Neural progenitor cell (in vitro differentiated cells): ENCODE measurements around the gene MACROH2A2. TPM values are rescaled to one million over a fixed set of nuclear protein-coding genes. Genes with fewer than 3 reads are reported as not detected.

ENCODE experiments used
- DNase-seq: peaks from one replicate; pipeline ENCODE4 v3.0.0-alpha.2; 2016; ENCODE audit warnings: low spot score
- H2AFZ ChIP-seq: fragments of 200-600 bp; sonication (generic); replicated peaks from 2 replicates; pipeline ENCODE4 v1.6.1; 2016; ENCODE audit warnings: antibody characterized with exemption
- H3F3A ChIP-seq: fragments of 200-600 bp; sonication (generic); 2 replicates; pipeline ENCODE4 v1.6.1; 2016; ENCODE audit warnings: antibody characterized with exemption, low read depth
- H3K27ac ChIP-seq: fragments of 200-600 bp; sonication (generic); 2 replicates; pipeline ENCODE4 v1.5.1; 2016; ENCODE audit warnings: mild to moderate bottlenecking
- H3K27me3 ChIP-seq: fragments of 200-600 bp; sonication (generic); 2 replicates; pipeline ENCODE4 v1.6.1; 2016; ENCODE audit warnings: mild to moderate bottlenecking, moderate library complexity
- H3K36me3 ChIP-seq: fragments of 200-600 bp; sonication (generic); 2 replicates; pipeline ENCODE4 v1.5.1; 2016
- H3K4me1 ChIP-seq: fragments of 200-600 bp; sonication (generic); 2 replicates; pipeline ENCODE4 v1.6.1; 2016; ENCODE audit warnings: mixed run types
- H3K4me2 ChIP-seq: fragments of 200-600 bp; sonication (generic); 2 replicates; pipeline ENCODE4 v1.6.1; 2016
- H3K4me3 ChIP-seq: fragments of 200-600 bp; sonication (generic); 2 replicates; pipeline ENCODE4 v1.5.1; 2016
- H3K79me2 ChIP-seq: fragments of 200-600 bp; sonication (generic); 2 replicates; pipeline ENCODE4 v1.6.1; 2016; ENCODE audit warnings: low read depth
- H3K9ac ChIP-seq: fragments of 200-600 bp; sonication (generic); 2 replicates; pipeline ENCODE4 v1.6.1; 2016
- H3K9me3 ChIP-seq: fragments of 200-600 bp; sonication (generic); 2 replicates; pipeline ENCODE4 v1.5.1; 2016; ENCODE audit warnings: low read depth
- H4K20me1 ChIP-seq: fragments of 200-600 bp; sonication (generic); 2 replicates; pipeline ENCODE4 v1.6.1; 2016; ENCODE audit warnings: low read depth
- H3K27ac Mint-ChIP-seq: 3 replicates; pipeline ENCODE4 v1.8.0; 2021; ENCODE audit warnings: mixed read lengths
- H3K27me3 Mint-ChIP-seq: 2 replicates; pipeline ENCODE4 v1.8.0; 2022; ENCODE audit warnings: low read depth, mild to moderate bottlenecking, inconsistent platforms, moderate library complexity, mixed read lengths; ENCODE audit not compliant: insufficient read depth
- H3K36me3 Mint-ChIP-seq: 3 replicates; pipeline ENCODE4 v1.8.0; 2021; ENCODE audit warnings: mixed read lengths
- H3K4me1 Mint-ChIP-seq: 3 replicates; pipeline ENCODE4 v1.8.0; 2021; ENCODE audit warnings: mixed read lengths
- H3K4me3 Mint-ChIP-seq: 3 replicates; pipeline ENCODE4 v1.8.0; 2021; ENCODE audit warnings: mild to moderate bottlenecking, moderate library complexity, mixed read lengths
- H3K9me3 Mint-ChIP-seq: 3 replicates; pipeline ENCODE4 v1.8.0; 2020; ENCODE audit warnings: mixed read lengths
- CTCF ChIP-seq: fragments of 200-600 bp; sonication (generic); IDR thresholded peaks from 2 replicates; pipeline ENCODE4 v1.5.1; 2017; ENCODE audit warnings: antibody characterized with exemption, mild to moderate bottlenecking
- EZH2 ChIP-seq: fragments of 200-600 bp; sonication (generic); IDR thresholded peaks from 2 replicates; pipeline ENCODE4 v1.6.1; 2017; ENCODE audit warnings: antibody characterized with exemption, mild to moderate bottlenecking, moderate library complexity
- EZH2phosphoT487 ChIP-seq: fragments of 200-600 bp; sonication (generic); IDR thresholded peaks from 2 replicates; pipeline ENCODE4 v1.6.1; 2017; ENCODE audit warnings: antibody characterized with exemption
- total RNA-seq: library from RNA; depleted of rRNA; stranded (reverse); fragments of >200 nt; gene quantifications from 2 replicates; pipeline ENCODE4 v1.2.3, GENCODE V29; 2015; ENCODE audit warnings: low replicate concordance

Gene MACROH2A2
- total RNA-seq, 1 donor from 2014 or later = 159 TPM

GRCh38 chr10:70118196-70118595 lies 65.5 kb downstream of the MACROH2A2 start:
- Mint-ChIP-seq H3K27ac (no peak overlapping the region), H3K4me1 (no peaks in the 10 kb centered on the region), H3K27me3 (peaks cover 6% of the 10 kb centered on the region), H3K4me3 (no peak overlapping the region), H3K36me3 (peaks cover 6% of the 10 kb centered on the region), H3K9me3 (no peaks in the 10 kb centered on the region)
- H3K27me3 ChIP-seq = no peaks in the 10 kb centered on the region
- H3K9ac ChIP-seq = no peak overlapping the region
- H3K79me2 ChIP-seq = no peaks in the 10 kb centered on the region
- H3K36me3 ChIP-seq = no peaks in the 10 kb centered on the region
- H2AFZ ChIP-seq = no peak overlapping the region
- no peaks in the 10 kb centered on the region for H3K9me3 ChIP-seq
- TF ChIP-seq EZH2phosphoT487 (no peak), CTCF (no peak), EZH2 (no peak)
- H3F3A ChIP-seq = no peaks in the 10 kb centered on the region
- DNase-seq = no peak
- H3K4me1 ChIP-seq = no peaks in the 10 kb centered on the region
- H3K4me3 ChIP-seq = no peak overlapping the region
- no peaks in the 10 kb centered on the region for H4K20me1 ChIP-seq
- H3K27ac ChIP-seq = no peak overlapping the region
- H3K4me2 ChIP-seq = no peak overlapping the region

GRCh38 chr10:70119197-70119596 lies 66.6 kb downstream of the MACROH2A2 start:
- Mint-ChIP-seq H3K4me1 (no peaks in the 10 kb centered on the region), H3K4me3 (no peak overlapping the region), H3K27ac (no peak overlapping the region), H3K36me3 (no peaks in the 10 kb centered on the region), H3K9me3 (no peaks in the 10 kb centered on the region), H3K27me3 (peaks cover 6% of the 10 kb centered on the region)
- H3K9me3 ChIP-seq = no peaks in the 10 kb centered on the region
- H4K20me1 ChIP-seq = no peaks in the 10 kb centered on the region
- no peaks in the 10 kb centered on the region for H3K79me2 ChIP-seq
- no peak overlapping the region for H3K9ac ChIP-seq
- H3K4me1 ChIP-seq = no peaks in the 10 kb centered on the region
- no peak for TF ChIP-seq EZH2phosphoT487
- no peak for TF ChIP-seq EZH2
- no peak for TF ChIP-seq CTCF
- H3K4me3 ChIP-seq = no peak overlapping the region
- H2AFZ ChIP-seq = no peak overlapping the region
- no peak overlapping the region for H3K4me2 ChIP-seq
- no peak for DNase-seq
- H3K27me3 ChIP-seq = no peaks in the 10 kb centered on the region
- H3K27ac ChIP-seq = no peak overlapping the region
- H3K36me3 ChIP-seq = no peaks in the 10 kb centered on the region
- no peaks in the 10 kb centered on the region for H3F3A ChIP-seq

GRCh38 chr10:70119623-70120022 lies 67.0 kb downstream of the MACROH2A2 start:
- Histone ChIP-seq H3F3A (no peaks in the 10 kb centered on the region), H3K27ac (no peak overlapping the region), H2AFZ (no peak overlapping the region), H4K20me1 (no peaks in the 10 kb centered on the region), H3K4me1 (no peaks in the 10 kb centered on the region), H3K27me3 (no peaks in the 10 kb centered on the region), H3K4me2 (no peak overlapping the region), H3K4me3 (no peak overlapping the region), H3K36me3 (no peaks in the 10 kb centered on the region), H3K9me3 (no peaks in the 10 kb centered on the region), H3K79me2 (no peaks in the 10 kb centered on the region), H3K9ac (no peak overlapping the region)
- peaks cover 6% of the 10 kb centered on the region for H3K27me3 Mint-ChIP-seq
- H3K4me1 Mint-ChIP-seq = no peaks in the 10 kb centered on the region
- no peaks in the 10 kb centered on the region for H3K36me3 Mint-ChIP-seq
- H3K4me3 Mint-ChIP-seq = no peak overlapping the region
- no peak overlapping the region for H3K27ac Mint-ChIP-seq
- H3K9me3 Mint-ChIP-seq = no peaks in the 10 kb centered on the region
- TF ChIP-seq EZH2phosphoT487 (no peak), EZH2 (no peak), CTCF (no peak)
- no peak for DNase-seq

- Histone ChIP-seq H3K27me3 (no peaks in the 10 kb centered on the region), H3K4me2 (no peak overlapping the region), H3K79me2 (no peaks in the 10 kb centered on the region), H2AFZ (no peak overlapping the region), H3K4me1 (no peaks in the 10 kb centered on the region), H3K4me3 (no peak overlapping the region), H3K9me3 (no peaks in the 10 kb centered on the region), H4K20me1 (no peaks in the 10 kb centered on the region), H3K9ac (no peak overlapping the region), H3K27ac (no peak overlapping the region), H3F3A (no peaks in the 10 kb centered on the region), H3K36me3 (no peaks in the 10 kb centered on the region)
- Mint-ChIP-seq H3K4me3 (no peak overlapping the region), H3K27ac (no peak overlapping the region), H3K36me3 (no peaks in the 10 kb centered on the region), H3K27me3 (peaks cover 6% of the 10 kb centered on the region), H3K4me1 (no peaks in the 10 kb centered on the region), H3K9me3 (no peaks in the 10 kb centered on the region)
- TF ChIP-seq EZH2 = no peak
- DNase-seq = no peak
These were observed 67.8 kb downstream of the MACROH2A2 start for GRCh38 chr10:70120417-70120816.
